ENCODE data around the gene DESI2.
"Not testable (repeated sequence)": the region's sequence is repeated elsewhere in the genome, so short reads cannot be mapped to it uniquely, and the experiment has no call there.

Gene DESI2

GRCh38 chr1:244735876-244736561 is 83.1 kb downstream of the DESI2 start:
- DNase-seq (ENCODE audit: low read depth), result no peak
- no peak overlapping the region for H3K4me3 ChIP-seq (ENCODE audit: low read length)

GRCh38 chr1:244739140-244739539 is 86.2 kb downstream of the DESI2 start:
- not testable (repeated sequence) for H3K4me3 ChIP-seq (ENCODE audit: low read length); DNase-seq (ENCODE audit: low read depth)

More at GRCh38 chr1:244735876-244736561, 83.1 kb downstream of the DESI2 start:
- TF ChIP-seq CTCF (conservative IDR thresholded peaks at IDR 0.05; ENCODE audit: low read depth, low read length), result no peak

DNA sequence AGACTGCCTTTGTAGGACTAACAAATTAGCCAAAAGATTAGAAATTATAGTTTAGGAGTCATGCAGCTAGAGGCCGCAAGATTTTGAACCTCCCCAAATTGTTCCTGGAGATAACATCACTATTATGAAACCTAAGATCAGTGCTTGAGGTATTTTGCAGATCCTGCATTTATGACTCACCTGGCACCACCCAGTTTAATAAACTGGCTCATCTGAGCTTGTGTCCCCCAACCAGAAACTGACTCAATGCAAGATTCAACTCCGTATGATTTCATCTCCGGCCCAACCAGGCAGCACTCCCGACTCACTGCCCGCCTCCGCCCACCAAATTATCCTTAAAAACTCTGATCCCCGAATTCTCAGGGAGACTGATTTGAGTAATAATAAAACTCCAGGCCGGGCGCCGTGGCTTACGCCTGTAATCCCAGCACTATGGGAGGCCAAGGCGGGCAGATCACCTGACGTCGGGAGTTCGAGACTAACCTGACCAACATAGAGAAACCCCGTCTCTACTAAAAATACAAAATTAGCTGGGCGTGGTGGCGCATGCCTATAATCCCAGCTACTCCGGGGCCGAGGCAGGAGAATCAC is 87.2 kb downstream of the DESI2 start:
- DNase-seq (ENCODE audit: low read depth); H3K4me3 ChIP-seq (ENCODE audit: low read length): not testable (repeated sequence)

GRCh38 chr1:244741692-244742091 is 88.8 kb downstream of the DESI2 start:
- TF ChIP-seq CTCF (conservative IDR thresholded peaks at IDR 0.05; ENCODE audit: low read depth, low read length), result no peak
- no peak for DNase-seq (ENCODE audit: low read depth)
- H3K4me3 ChIP-seq (ENCODE audit: low read length), result no peak overlapping the region

DNA sequence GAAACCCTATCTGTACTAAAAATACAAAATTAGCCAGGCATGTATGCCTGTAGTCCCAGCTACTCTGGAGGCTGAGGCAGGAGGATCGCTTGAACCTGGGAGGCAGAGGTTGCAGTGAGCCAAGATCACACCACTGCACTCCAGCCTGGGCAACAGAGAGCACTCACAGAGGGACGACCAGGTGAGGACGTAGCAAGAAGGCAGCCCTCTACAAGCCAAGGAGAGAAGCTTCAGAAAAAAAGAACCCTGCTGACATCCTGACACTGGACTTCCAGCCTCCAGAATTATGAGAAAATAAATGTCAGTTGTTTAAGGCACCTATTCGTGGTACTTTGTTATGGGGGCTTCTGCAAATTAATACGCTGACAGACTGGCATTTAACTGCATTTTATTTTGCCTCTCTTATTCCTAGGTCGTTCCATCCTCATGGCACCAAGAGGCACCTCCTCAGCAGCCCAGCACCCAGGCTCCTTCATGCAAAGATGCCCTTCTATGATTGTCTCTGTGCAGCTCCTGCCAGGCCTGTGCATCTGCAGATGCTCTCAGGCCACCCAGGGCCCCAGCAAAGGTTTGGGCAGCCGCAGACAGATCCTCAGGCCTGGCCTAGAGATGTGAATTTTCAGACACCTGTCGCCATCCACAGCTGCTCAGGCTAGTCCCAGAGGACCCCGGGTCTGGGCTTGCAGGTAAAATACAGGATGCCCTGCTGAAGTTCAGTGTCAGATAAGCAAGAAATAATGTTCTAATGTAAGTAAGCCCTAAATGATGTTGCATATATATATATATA is 96.5 kb downstream of the DESI2 start:
- no peak for TF ChIP-seq CTCF (conservative IDR thresholded peaks at IDR 0.05; ENCODE audit: low read depth, low read length)
- no peak for DNase-seq (ENCODE audit: low read depth)
- no peak overlapping the region for H3K4me3 ChIP-seq (ENCODE audit: low read length)

DNA sequence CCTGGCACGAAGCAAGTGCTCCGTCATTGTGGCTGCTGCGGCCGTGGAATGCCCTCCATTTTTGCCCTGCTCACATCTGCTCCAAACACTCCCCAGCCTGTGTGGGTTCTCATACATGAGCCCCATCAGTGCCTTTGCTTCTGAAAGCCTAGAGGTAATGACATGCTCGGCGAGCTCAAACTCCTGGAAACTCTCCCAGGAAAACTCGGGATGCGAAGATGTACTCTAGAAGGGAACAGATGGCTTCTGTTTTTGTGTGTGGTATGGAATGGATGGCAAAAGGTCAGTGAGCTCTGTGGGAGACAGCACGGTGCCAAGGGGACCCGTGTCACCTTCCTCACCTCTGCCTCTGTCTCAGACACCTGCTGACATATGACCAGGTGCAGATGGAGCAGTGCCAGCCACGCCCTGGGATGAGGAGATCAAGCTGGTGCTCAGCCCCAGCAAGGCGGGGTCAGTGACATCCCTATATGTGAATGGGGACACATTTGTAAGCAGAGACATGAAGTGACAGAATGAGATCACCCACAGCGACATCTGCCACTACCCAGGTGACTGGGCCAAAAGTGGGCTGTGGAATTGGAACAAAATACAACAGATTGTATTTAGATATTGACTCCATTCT is 98.5 kb downstream of the DESI2 start:
- no peak overlapping the region for H3K4me3 ChIP-seq (ENCODE audit: low read length)
- TF ChIP-seq CTCF (conservative IDR thresholded peaks at IDR 0.05; ENCODE audit: low read depth, low read length), result no peak
- no peak for DNase-seq (ENCODE audit: low read depth)

DNA sequence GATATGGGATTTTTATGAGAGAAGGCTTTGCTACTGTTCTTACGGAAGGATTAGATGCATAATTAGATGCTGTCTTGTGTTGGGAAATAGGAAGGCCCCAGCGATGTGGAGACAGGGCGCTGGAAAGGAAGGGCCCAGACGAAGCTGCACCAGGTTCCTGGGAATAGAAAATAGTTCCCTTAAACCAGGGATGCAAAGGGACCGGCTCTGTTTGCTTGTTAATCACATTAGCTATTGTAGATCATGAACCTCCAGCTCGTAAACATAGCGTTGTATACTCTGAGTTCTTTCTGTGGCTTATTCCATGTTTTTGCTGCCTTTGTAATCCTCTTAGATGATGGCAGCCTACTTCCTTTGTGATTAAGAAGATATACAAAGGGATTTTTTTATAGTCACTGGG is 102.7 kb downstream of the DESI2 start:
- no peak for DNase-seq (ENCODE audit: low read depth)
- no peak overlapping the region for H3K4me3 ChIP-seq (ENCODE audit: low read length)
- TF ChIP-seq CTCF (conservative IDR thresholded peaks at IDR 0.05; ENCODE audit: low read depth, low read length), result no peak
